ENCODE measurements around the gene RBM48.
"Not testable (repeated sequence)": the region's sequence is repeated elsewhere in the genome, so short reads cannot be mapped to it uniquely, and the experiment has no call there.

RBM48 gene

GRCh38 chr7:92545116-92545515 is 16.5 kb downstream of the RBM48 start:
- not testable (repeated sequence) for DNase-seq (ENCODE audit: low read depth)

GRCh38 chr7:92546856-92547497 is 18.4 kb downstream of the RBM48 start:
- DNase-seq (ENCODE audit: low read depth): no peak

DNA sequence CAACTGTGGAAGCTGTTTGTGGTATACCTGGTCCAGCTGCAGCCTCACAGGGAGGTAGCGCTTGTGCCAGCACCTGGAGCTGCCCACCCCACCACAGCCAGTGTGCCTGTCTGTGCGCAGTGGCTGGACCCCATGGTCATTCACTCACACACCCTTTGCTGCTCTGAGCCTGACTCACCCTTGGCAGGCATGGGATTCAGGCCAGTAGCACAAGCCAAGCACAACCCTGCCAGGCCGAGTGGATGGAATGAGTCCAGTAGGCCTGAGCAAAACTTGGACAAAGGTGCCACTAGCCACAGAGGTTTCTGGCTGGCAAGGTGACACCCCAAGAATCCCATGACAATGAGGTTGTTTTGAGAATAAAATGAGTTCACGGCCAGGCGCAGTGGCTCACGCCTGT is 19.0 kb downstream of the RBM48 start:
- DNase-seq (ENCODE audit: low read depth): no peak

DNA sequence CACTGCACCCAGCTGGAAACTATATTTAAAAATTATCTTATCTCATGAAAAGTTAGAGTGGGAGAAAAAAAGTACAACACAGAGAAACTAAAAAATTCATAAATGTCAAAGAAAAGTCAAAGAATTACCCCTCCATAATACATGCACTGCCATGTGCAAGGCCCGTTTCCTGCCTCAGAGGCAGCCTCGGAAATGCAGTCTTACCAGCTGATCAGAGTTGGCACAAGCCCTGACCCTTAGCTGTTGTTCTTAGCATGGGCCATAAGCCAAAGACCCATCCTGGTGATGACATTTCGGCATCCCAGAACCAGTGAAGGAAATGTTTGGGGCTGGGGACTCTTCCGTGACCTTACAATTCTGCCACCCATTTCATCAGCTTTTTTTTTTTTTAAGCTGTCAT is 21.6 kb downstream of the RBM48 start:
- DNase-seq (ENCODE audit: low read depth): no peak

- DNase-seq (ENCODE audit: low read depth): no peak
Observed at GRCh38 chr7:92557249-92557648, 28.7 kb downstream of the RBM48 start.

DNA sequence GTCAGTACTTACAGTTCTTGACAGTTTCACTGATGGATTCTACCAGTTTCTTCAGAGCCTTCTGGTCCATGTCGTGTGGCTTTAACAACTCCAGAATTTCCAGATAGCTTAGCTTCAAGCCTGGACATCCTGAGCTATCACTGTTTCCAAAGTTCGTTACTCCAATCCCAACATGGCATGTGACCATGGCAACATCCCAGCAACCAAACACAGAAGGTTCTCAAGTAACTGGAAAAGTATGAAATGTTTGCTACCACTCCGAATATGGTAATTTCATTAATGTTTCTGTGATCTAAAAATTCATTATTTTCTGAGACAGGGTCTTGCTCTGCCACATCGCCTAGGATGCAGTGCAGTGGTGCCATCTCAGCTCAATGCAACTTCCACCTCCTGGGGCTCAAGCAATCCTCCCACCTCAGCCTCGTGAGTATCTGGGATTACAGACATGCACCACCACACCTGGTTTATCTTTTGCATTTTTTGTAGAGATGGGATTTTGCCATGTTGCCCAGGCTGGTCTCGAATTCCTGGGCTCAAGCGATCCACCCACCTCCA is 29.3 kb downstream of the RBM48 start:
- no peak for DNase-seq (ENCODE audit: low read depth)

DNA sequence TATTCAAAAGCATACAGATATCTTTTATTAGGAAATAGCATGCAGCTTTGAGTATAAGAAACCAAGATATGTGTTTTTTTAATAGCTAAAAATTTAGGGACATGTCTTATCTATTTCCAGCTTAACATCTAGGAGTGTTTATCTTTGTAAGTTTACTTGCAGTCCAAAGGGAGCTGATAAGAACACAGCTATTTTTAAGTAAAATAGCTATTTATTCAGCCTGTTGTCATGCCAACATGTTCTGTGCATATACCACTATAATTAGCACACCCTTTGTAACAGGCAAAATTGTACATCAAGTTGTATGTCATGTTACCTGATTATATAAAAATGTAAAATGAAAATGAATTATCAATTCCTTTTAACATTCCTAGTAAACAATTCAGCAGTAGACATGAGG is 32.0 kb downstream of the RBM48 start:
- no peak for DNase-seq (ENCODE audit: low read depth)

- no peak for DNase-seq (ENCODE audit: low read depth)
Observed at GRCh38 chr7:92563345-92563744, 34.8 kb downstream of the RBM48 start.

GRCh38 chr7:92567460-92567859 is 38.9 kb downstream of the RBM48 start:
- no peak for DNase-seq (ENCODE audit: low read depth)

- DNase-seq (ENCODE audit: low read depth): no peak
Observed at GRCh38 chr7:92569137-92569536, 40.5 kb downstream of the RBM48 start.

DNA sequence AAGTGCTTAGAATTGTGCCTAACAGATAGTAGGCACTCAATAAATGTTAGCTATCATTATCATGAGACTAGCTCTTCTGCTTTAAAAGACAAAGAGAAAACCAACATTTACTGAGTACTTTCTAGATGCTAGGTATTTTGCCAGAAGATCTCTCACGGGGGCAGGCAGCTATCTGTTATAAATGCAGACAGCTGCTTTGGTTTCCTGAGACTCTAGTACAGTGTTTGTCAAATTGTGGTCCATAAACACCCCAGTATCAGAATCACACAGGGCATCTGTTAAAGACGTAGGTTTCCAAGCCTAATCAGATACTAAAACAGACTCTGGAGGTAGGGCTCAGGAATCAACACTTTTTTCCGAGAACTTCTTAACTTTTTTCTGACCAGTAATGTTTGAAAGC is 47.7 kb downstream of the RBM48 start:
- DNase-seq (ENCODE audit: low read depth): no peak

- DNase-seq (ENCODE audit: low read depth): no peak
Observed at GRCh38 chr7:92582948-92583347, 54.4 kb downstream of the RBM48 start.

GRCh38 chr7:92584953-92585352 is 56.4 kb downstream of the RBM48 start:
- DNase-seq (ENCODE audit: low read depth): no peak

- DNase-seq (ENCODE audit: low read depth): no peak
Observed at GRCh38 chr7:92586403-92586802, 57.8 kb downstream of the RBM48 start.

GRCh38 chr7:92586841-92587240 is 58.2 kb downstream of the RBM48 start:
- no peak for DNase-seq (ENCODE audit: low read depth)

Measured in non-pigmented ciliary epithelial cell (primary cell).